ENCODE measurements around the gene PRSS12.

GRCh38 chr4:118335324-118335723 is 17.5 kb downstream of the PRSS12 start:
- TF ChIP-seq, protein P1, sequence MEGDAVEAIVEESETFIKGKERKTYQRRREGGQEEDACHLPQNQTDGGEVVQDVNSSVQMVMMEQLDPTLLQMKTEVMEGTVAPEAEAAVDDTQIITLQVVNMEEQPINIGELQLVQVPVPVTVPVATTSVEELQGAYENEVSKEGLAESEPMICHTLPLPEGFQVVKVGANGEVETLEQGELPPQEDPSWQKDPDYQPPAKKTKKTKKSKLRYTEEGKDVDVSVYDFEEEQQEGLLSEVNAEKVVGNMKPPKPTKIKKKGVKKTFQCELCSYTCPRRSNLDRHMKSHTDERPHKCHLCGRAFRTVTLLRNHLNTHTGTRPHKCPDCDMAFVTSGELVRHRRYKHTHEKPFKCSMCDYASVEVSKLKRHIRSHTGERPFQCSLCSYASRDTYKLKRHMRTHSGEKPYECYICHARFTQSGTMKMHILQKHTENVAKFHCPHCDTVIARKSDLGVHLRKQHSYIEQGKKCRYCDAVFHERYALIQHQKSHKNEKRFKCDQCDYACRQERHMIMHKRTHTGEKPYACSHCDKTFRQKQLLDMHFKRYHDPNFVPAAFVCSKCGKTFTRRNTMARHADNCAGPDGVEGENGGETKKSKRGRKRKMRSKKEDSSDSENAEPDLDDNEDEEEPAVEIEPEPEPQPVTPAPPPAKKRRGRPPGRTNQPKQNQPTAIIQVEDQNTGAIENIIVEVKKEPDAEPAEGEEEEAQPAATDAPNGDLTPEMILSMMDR (IDR thresholded peaks at IDR 0.05): no peak
- TF ChIP-seq POLR2AphosphoS5 (IDR thresholded peaks at IDR 0.05): no peak

All from esophagus muscularis mucosa (tissue), 3 donors.